Thymus (tissue), 11 donors: ENCODE data around the gene HMGB3. TPM values are rescaled to one million over a fixed set of nuclear protein-coding genes. Genes with fewer than 3 reads are reported as not detected.
"Not testable (repeated sequence)": the region's sequence is repeated elsewhere in the genome, so short reads cannot be mapped to it uniquely, and the experiment has no call there.

ENCODE experiments used
- DNase-seq, 9 donors: peaks; one replicate each; pipeline ENCODE4 v3.0.0-alpha.2; 2013; ENCODE audit warnings: low spot score in 9 of 9, low read depth in 6 of 9, missing footprints in 1 of 9
- H3K27ac ChIP-seq, 2 donors: one replicate each; pipeline ENCODE4 v1.5.1; 2013; ENCODE audit warnings: control low read depth in 1 of 2, low read depth in 1 of 2, low read length in 1 of 2, mild to moderate bottlenecking in 1 of 2, moderate library complexity in 1 of 2
- H3K27me3 ChIP-seq, 2 donors: one replicate each; pipeline ENCODE4 v1.5.1; 2013; ENCODE audit warnings: low read length in 1 of 2; ENCODE audit not compliant: control insufficient read depth in 2 of 2, insufficient read depth in 1 of 2
- H3K36me3 ChIP-seq, 2 donors: one replicate each; pipeline ENCODE4 v1.5.1; 2013; ENCODE audit warnings: low read length in 1 of 2, mild to moderate bottlenecking in 1 of 2, moderate library complexity in 1 of 2; ENCODE audit not compliant: control insufficient read depth in 2 of 2, insufficient read depth in 2 of 2
- H3K4me1 ChIP-seq, 2 donors: one replicate each; pipeline ENCODE4 v1.5.1; 2013; ENCODE audit warnings: low read length in 2 of 2; ENCODE audit not compliant: control insufficient read depth in 2 of 2, insufficient read depth in 2 of 2
- H3K4me3 ChIP-seq, 2 donors: one replicate each; pipeline ENCODE4 v1.5.1; 2013; ENCODE audit warnings: low read length in 2 of 2, control low read depth in 1 of 2, mild to moderate bottlenecking in 1 of 2
- H3K9me3 ChIP-seq, 2 donors: one replicate each; pipeline ENCODE4 v1.5.1; 2013; ENCODE audit warnings: low read length in 1 of 2, mild to moderate bottlenecking in 1 of 2; ENCODE audit not compliant: control insufficient read depth in 2 of 2, insufficient read depth in 1 of 2
- WGBS: extraction: QIAGEN DNeasy Blood & Tissue Kit; methylation state at CpG from one replicate; pipeline ENCODE4 v1.1.7; 2013; 5-methylcytosine and 5-hydroxymethylcytosine counted together
- polyA plus RNA-seq: library from polyadenylated mRNA; stranded (reverse); fragments of 200-250 nt; gene quantifications from one replicate; pipeline ENCODE4 v1.2.3, GENCODE V29; 2013
- total RNA-seq: library from RNA; stranded (reverse); fragments of 120-200 nt; gene quantifications from one replicate; pipeline ENCODE4 v1.2.4, GENCODE V29; 2013
- donor health status: healthy.

The HMGB3 gene
- total and polyA plus RNA-seq, 2 donors, result 20.1 to 42.0 TPM

DNA sequence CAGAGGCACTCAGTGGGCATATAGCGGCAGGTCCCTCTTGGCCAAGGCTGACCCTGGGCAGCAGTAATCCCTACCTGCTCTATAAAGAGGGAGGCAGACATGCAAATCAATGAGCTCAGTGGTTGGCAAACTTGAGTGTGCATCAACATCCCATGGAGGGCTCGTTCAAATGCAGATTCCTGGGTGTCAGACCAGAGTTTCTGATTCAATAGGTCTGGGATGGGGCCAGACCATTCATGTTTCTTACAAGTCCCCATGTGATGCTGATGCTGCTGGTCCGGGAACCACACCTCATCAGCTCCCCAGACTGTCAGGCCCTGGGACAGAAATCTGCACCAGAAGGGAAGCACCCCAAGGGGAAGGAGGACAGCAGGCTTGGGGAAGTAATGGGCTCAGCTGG lies 38.9 kb upstream of the HMGB3 start:
- H3K27ac ChIP-seq, result no peak overlapping the region
- no peak overlapping the region for H3K4me3 ChIP-seq
- H3K27me3 ChIP-seq, result no peaks in the 10 kb centered on the region
- 85% methylated on average over 3 of the region's 3 CpGs for WGBS
- no peaks in the 10 kb centered on the region for H3K36me3 ChIP-seq
- no peak for DNase-seq
- no peaks in the 10 kb centered on the region for H3K4me1 ChIP-seq
- H3K9me3 ChIP-seq, result no peaks in the 10 kb centered on the region

DNA sequence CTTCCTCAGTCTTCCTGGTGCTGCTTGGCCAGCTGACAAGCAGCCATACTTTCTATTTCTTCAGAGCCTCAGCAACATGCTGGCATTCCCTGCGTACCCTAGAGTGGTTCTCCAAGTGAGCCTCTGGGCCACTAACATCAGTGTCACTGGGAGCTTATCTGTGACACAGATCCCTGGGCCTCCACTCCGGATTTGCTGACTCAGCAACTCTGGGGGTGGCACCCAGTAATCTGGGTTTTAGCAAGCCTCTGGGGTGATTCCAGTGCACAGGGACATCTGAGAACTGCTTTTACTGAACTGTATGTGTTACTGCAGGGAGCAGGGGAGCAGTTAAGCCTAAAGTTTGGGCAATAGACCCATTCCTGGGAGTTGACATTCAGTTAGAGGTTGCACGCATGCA lies 28.2 kb upstream of the HMGB3 start:
- DNase-seq, result no peak
- Histone ChIP-seq H3K9me3 (no peaks in the 10 kb centered on the region), H3K4me3 (no peak overlapping the region), H3K4me1 (no peaks in the 10 kb centered on the region), H3K27me3 (no peaks in the 10 kb centered on the region), H3K27ac (no peak overlapping the region), H3K36me3 (no peaks in the 10 kb centered on the region)
- WGBS, result 96% methylated on average over 3 of the region's 3 CpGs

DNA sequence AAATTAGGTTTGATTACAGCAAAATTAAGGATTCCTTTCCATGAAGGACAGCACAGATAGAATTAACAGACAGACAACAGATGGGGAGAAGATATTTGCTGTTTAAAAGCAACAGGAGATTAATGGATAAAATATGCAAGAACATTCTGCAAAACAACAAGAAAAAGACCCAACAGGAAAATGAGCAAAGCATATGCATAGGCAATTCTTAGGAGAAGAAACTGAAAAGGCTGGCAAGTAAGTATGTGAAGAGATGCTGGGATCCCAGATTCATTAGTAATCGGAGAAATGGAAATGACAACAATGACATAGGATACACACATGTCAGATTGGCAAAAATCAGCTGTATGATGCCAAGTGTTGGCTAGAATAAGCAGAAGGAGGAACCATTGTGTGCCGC lies 27.5 kb upstream of the HMGB3 start:
- Histone ChIP-seq H3K36me3 (no peaks in the 10 kb centered on the region), H3K27ac (no peak overlapping the region), H3K27me3 (no peaks in the 10 kb centered on the region), H3K4me1 (no peaks in the 10 kb centered on the region), H3K4me3 (no peak overlapping the region), H3K9me3 (no peaks in the 10 kb centered on the region)
- DNase-seq, result no peak
- WGBS, result 98% methylated on average over 2 of the region's 2 CpGs

DNA sequence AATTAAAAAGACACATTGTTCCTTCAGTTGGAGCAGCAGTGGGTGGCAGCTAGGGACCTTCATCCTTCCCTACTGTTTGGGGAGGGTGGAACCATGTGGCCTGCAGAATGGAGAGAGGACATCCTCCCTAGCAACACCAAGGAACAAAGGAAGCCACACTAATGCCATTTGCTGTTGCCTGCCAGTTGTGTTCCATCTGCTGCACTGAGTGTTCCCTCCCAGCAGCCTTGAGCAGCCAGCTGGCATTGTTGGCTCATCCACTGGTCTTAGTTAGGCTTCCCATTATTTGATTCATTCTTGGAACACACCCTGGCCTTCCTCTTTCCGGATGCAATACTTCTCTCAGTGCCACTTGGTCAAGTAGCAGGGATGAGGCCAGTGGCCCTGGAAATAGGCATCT lies 25.0 kb upstream of the HMGB3 start:
- no peaks in the 10 kb centered on the region for H3K27me3 ChIP-seq
- no peak overlapping the region for H3K27ac ChIP-seq
- WGBS, result 89% methylated on average over 1 of the region's 1 CpG
- no peaks in the 10 kb centered on the region for H3K9me3 ChIP-seq
- no peak for DNase-seq
- H3K36me3 ChIP-seq, result no peaks in the 10 kb centered on the region
- no peaks in the 10 kb centered on the region for H3K4me1 ChIP-seq
- no peak overlapping the region for H3K4me3 ChIP-seq

DNA sequence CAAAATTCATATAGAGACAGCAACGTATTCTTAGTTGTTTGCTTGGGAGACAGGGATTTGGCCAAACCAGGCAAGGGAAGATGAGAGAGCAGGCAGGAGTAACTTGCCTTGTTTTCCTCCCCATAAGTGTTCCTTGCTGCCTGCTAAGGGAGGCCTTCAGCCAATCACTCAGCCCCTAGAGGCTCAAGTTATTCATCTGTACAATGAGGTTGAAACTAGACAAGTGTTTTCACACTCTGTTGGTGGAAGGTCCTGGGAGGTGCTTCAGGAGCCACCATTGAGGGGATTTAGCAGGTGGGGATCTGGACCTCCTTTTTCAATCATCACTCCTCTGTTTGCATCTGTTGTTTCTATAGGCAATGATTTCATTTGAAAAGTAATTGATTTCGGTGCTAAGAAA lies 23.6 kb upstream of the HMGB3 start:
- Histone ChIP-seq H3K4me3 (no peak overlapping the region), H3K27me3 (no peaks in the 10 kb centered on the region), H3K27ac (no peak overlapping the region), H3K36me3 (no peaks in the 10 kb centered on the region), H3K9me3 (no peaks in the 10 kb centered on the region), H3K4me1 (no peaks in the 10 kb centered on the region)
- DNase-seq, result no peak
- 92% methylated on average over 2 of the region's 2 CpGs for WGBS

DNA sequence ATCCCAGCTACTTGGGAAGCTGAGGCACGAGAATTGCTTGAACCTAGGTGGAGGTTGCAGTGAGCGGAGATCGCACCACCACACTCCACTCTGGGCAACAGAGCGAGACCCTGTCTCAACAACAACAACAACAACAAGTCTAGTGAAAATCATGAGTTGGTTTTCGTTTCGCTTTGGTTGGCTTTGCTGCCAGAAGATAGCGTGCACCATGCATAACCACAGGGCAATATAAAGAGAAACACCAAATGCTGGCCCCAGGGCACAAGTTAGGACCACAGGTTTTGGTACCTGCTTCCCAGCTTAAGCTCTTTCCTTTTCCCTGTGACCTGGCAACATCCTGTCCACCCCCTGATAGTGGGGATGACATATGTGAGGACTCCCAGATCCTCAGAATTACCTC lies 21.5 kb upstream of the HMGB3 start:
- 94% methylated on average over 7 of the region's 7 CpGs for WGBS
- no peak overlapping the region for H3K4me3 ChIP-seq
- DNase-seq, result no peak
- H3K4me1 ChIP-seq, result no peaks in the 10 kb centered on the region
- no peak overlapping the region for H3K27ac ChIP-seq
- H3K27me3 ChIP-seq, result peaks cover 0 to 7% of the 10 kb centered on the region in 2 donors
- no peaks in the 10 kb centered on the region for H3K36me3 ChIP-seq
- no peaks in the 10 kb centered on the region for H3K9me3 ChIP-seq

DNA sequence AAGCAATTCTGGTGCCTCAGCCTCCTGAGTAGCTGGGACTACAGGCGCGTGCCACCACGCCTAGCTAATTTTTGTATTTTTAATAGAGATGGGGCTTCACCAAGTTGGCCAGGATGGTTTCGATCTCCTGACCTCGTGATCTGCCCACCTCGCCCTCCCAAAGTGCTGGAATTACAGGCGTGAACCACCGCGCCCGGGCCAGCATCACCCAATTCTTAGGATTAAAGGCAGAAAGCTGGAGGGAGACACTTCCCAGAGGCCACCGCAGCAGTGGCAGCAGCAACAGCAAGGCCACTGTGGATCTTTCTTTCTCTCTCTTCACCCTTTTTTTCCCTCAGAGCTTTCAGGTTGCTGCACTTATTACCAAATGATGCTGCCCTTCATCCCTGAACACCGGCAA lies 18.7 kb upstream of the HMGB3 start:
- not testable (repeated sequence) for H3K27ac ChIP-seq, H3K4me1 ChIP-seq, H3K36me3 ChIP-seq, DNase-seq, H3K9me3 ChIP-seq, H3K4me3 ChIP-seq, H3K27me3 ChIP-seq
- WGBS, result 98% methylated on average over 12 of the region's 12 CpGs

DNA sequence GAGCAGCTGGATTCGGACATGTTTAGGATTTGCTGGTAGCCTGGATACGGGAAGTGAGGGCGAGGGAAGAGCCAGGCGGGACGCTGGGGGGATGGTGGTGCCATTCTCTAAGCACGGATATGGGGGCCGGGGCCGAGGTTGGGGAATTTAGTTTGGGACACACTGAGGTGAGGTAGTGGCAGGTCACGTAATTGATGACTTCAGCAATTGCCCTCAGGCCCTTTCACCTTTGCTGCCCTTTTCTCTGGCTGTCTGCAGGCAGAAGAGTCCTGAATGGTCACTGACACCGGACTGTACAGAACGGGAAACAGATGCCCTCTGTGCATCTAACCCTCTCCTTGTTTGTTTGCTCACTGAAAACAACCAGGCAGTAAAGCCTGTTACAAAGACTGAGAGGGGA lies 16.9 kb upstream of the HMGB3 start:
- Histone ChIP-seq H3K9me3 (no peaks in the 10 kb centered on the region), H3K27me3 (peaks cover 0 to 7% of the 10 kb centered on the region in 2 donors), H3K4me1 (no peaks in the 10 kb centered on the region), H3K27ac (no peak overlapping the region), H3K36me3 (no peaks in the 10 kb centered on the region), H3K4me3 (no peak overlapping the region)
- no peak for DNase-seq
- 75% methylated on average over 11 of the region's 11 CpGs for WGBS

DNA sequence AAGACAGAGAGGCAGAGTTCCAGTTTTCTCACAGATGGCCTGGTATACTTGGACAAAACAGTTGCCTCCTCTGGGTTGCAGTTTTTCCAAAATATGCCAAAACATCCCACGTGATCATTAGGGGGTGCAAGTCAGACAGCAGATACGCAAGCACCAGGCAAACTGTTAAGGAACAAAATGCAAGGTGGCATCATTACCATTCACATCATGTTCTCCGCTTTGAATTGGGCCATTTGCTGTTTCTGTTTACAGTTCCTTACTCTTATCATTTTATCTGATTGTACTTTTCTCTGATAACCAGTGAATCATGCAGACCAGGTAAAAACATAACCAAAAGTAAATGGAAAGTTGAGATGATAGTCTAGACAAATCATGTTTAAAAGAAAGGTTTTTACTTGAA lies 16.4 kb upstream of the HMGB3 start:
- H3K4me3 ChIP-seq, result no peak overlapping the region
- no peak overlapping the region for H3K27ac ChIP-seq
- H3K4me1 ChIP-seq, result no peaks in the 10 kb centered on the region
- WGBS, result 91% methylated on average over 3 of the region's 3 CpGs
- DNase-seq, result no peak
- H3K27me3 ChIP-seq, result peaks cover 0 to 7% of the 10 kb centered on the region in 2 donors
- H3K9me3 ChIP-seq, result no peaks in the 10 kb centered on the region
- H3K36me3 ChIP-seq, result no peaks in the 10 kb centered on the region

DNA sequence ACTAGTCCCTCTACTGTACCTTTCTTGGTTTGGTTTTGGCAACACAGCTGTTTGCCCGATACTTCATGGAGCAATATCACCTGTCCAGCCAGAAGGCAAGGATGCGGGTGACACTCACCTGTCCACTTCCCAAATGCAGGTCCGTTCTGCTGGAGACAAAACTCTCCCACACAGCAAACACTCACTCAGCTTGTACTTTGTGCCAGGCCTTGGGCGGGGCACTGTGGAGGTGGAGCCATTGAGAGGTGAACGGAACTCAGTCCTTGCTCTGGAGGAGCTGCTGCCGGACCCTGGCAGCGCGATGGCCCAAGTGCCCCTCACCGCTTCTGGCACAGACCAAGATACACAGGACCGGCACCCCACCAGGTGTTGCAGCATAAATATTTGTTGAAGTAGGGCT lies 15.3 kb upstream of the HMGB3 start:
- Histone ChIP-seq H3K9me3 (no peaks in the 10 kb centered on the region), H3K4me1 (no peaks in the 10 kb centered on the region), H3K27me3 (peaks cover 0 to 7% of the 10 kb centered on the region in 2 donors), H3K4me3 (no peak overlapping the region), H3K27ac (no peak overlapping the region), H3K36me3 (no peaks in the 10 kb centered on the region)
- DNase-seq, result no peak
- 93% methylated on average over 10 of the region's 10 CpGs for WGBS
